ENCODE results near the gene FNIP2.

Gene FNIP2

GRCh38 chr4:158812543-158812942 is 43.7 kb downstream of the FNIP2 start:
- no peak overlapping the region for H2BK15ac ChIP-seq (replicated peaks; ENCODE audit: low read depth)
- no peaks in the 10 kb centered on the region for H3K36me3 ChIP-seq (ENCODE audit: control insufficient read depth, insufficient read depth, low read length)
- H3K4me1 ChIP-seq (ENCODE audit: control insufficient read depth, low read depth, low read length) = peaks cover 2% of the 10 kb centered on the region
- H2BK120ac ChIP-seq (ENCODE audit: low read depth, low read length) = no peak overlapping the region
- H3K9ac ChIP-seq (ENCODE audit: low read length) = no peak overlapping the region
- no peaks in the 10 kb centered on the region for H3K27me3 ChIP-seq (ENCODE audit: insufficient read depth, low read length, poor library complexity)
- no peaks in the 10 kb centered on the region for H3K79me2 ChIP-seq (ENCODE audit: control insufficient read depth, insufficient read depth, low read length)
- no peak for DNase-seq
- H3K18ac ChIP-seq (ENCODE audit: low read length) = no peak overlapping the region
- H4K5ac ChIP-seq (ENCODE audit: low read length) = no peak overlapping the region
- no peak overlapping the region for H2BK5ac ChIP-seq (ENCODE audit: low read length)
- H3K4ac ChIP-seq (ENCODE audit: low read depth, low read length) = no peak overlapping the region
- H3K4me2 ChIP-seq (ENCODE audit: low read length) = no peak overlapping the region
- H2AK5ac ChIP-seq (ENCODE audit: low read length) = no peak overlapping the region
- H3K23ac ChIP-seq (ENCODE audit: low read length) = no peak overlapping the region
- no peak overlapping the region for H3K4me3 ChIP-seq (ENCODE audit: low read length)
- H4K8ac ChIP-seq (ENCODE audit: low read depth, low read length) = no peak overlapping the region
- H3K27ac ChIP-seq (ENCODE audit: low read depth, low read length) = no peak overlapping the region
- no peak overlapping the region for H3K56ac ChIP-seq (ENCODE audit: low read length)
- H3K79me1 ChIP-seq (ENCODE audit: low read length) = no peaks in the 10 kb centered on the region

DNA sequence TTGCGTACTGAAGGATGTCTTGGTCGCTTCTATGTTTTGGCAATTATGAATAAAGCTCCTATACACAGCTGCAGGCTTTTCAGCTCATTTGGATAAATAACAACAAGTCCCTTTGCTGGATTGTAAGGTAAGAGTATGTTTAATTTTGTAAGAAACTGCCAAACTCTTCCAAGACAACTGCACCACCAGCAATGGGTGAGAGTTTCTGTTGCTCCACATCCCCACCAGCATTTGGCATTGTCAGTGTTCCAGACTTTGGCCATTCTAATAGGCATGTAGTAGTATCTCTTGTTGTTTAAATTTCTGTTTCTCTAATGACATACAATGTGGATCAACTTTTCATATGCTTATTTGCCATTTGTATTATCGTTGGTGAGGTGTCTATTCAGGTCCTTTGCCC is 44.3 kb downstream of the FNIP2 start:
- Histone ChIP-seq H3K79me1 (ENCODE audit: low read length) (no peaks in the 10 kb centered on the region), H3K4me2 (ENCODE audit: low read length) (no peak overlapping the region), H3K79me2 (ENCODE audit: control insufficient read depth, insufficient read depth, low read length) (no peaks in the 10 kb centered on the region), H3K36me3 (ENCODE audit: control insufficient read depth, insufficient read depth, low read length) (no peaks in the 10 kb centered on the region), H2AK5ac (ENCODE audit: low read length) (no peak overlapping the region), H3K4ac (ENCODE audit: low read depth, low read length) (no peak overlapping the region), H3K4me3 (ENCODE audit: low read length) (no peak overlapping the region), H3K18ac (ENCODE audit: low read length) (no peak overlapping the region), H2BK15ac (replicated peaks; ENCODE audit: low read depth) (no peak overlapping the region), H4K8ac (ENCODE audit: low read depth, low read length) (no peak overlapping the region), H3K9ac (ENCODE audit: low read length) (no peak overlapping the region), H3K27me3 (ENCODE audit: insufficient read depth, low read length, poor library complexity) (no peaks in the 10 kb centered on the region), H3K23ac (ENCODE audit: low read length) (no peak overlapping the region), H3K4me1 (ENCODE audit: control insufficient read depth, low read depth, low read length) (peaks cover 2% of the 10 kb centered on the region), H3K56ac (ENCODE audit: low read length) (no peak overlapping the region), H4K5ac (ENCODE audit: low read length) (no peak overlapping the region), H2BK5ac (ENCODE audit: low read length) (no peak overlapping the region), H2BK120ac (ENCODE audit: low read depth, low read length) (no peak overlapping the region), H3K27ac (ENCODE audit: low read depth, low read length) (no peak overlapping the region)
- no peak for DNase-seq
- no CpG with 5 or more reads among the region's 3 CpGs for WGBS (ENCODE audit: extremely low coverage, insufficient coverage, low lambda C conversion rate)

GRCh38 chr4:158814207-158814606 is 45.4 kb downstream of the FNIP2 start:
- Histone ChIP-seq H3K4me3 (ENCODE audit: low read length) (no peak overlapping the region), H3K56ac (ENCODE audit: low read length) (no peak overlapping the region), H2BK5ac (ENCODE audit: low read length) (no peak overlapping the region), H3K27ac (ENCODE audit: low read depth, low read length) (no peak overlapping the region), H3K79me2 (ENCODE audit: control insufficient read depth, insufficient read depth, low read length) (no peaks in the 10 kb centered on the region), H3K4me2 (ENCODE audit: low read length) (no peak overlapping the region), H3K4me1 (ENCODE audit: control insufficient read depth, low read depth, low read length) (peaks cover 2% of the 10 kb centered on the region), H3K36me3 (ENCODE audit: control insufficient read depth, insufficient read depth, low read length) (no peaks in the 10 kb centered on the region), H4K8ac (ENCODE audit: low read depth, low read length) (no peak overlapping the region), H2BK120ac (ENCODE audit: low read depth, low read length) (no peak overlapping the region), H3K27me3 (ENCODE audit: insufficient read depth, low read length, poor library complexity) (no peaks in the 10 kb centered on the region), H3K4ac (ENCODE audit: low read depth, low read length) (no peak overlapping the region), H3K23ac (ENCODE audit: low read length) (no peak overlapping the region), H4K5ac (ENCODE audit: low read length) (no peak overlapping the region), H3K18ac (ENCODE audit: low read length) (no peak overlapping the region), H3K79me1 (ENCODE audit: low read length) (no peaks in the 10 kb centered on the region), H2BK15ac (replicated peaks; ENCODE audit: low read depth) (no peak overlapping the region), H3K9ac (ENCODE audit: low read length) (no peak overlapping the region), H2AK5ac (ENCODE audit: low read length) (no peak overlapping the region)
- WGBS (ENCODE audit: extremely low coverage, insufficient coverage, low lambda C conversion rate) = no CpG with 5 or more reads among the region's 3 CpGs
- no peak for DNase-seq

DNA sequence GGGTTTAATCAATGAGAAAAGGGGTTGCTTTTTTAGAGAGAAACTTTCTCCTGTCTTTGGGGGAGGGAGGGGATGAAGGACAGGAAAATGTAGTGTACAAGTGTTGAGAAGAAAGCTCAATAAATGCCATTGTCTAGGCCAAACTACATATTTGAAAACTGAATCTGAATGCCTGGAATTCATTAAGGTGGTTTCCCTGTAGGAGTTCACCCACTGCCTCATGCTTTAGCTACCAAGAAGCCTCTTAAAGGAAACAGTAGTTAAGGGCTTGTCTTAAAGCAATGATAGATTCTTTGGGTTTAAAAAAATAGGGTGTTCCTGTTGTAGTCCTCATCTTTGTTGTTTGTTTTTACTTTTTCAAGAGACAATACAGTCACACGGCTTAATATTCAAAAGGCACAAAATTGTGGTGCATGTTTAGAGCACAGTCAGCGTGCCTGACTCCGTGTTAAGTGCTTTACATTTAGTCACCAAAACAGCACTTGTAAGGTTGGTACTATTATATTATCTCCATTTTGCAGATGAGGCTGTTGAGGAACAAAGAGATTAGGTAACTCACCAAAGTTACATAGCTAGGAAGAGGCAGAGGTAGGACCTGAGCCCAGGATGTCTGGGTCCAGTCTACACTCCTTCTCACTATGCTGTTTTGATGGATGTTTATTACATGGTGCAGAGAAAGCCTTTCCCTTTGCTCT is 46.0 kb downstream of the FNIP2 start:
- H2BK5ac ChIP-seq (ENCODE audit: low read length) = no peak overlapping the region
- no peak overlapping the region for H2AK5ac ChIP-seq (ENCODE audit: low read length)
- H3K27ac ChIP-seq (ENCODE audit: low read depth, low read length) = no peak overlapping the region
- no peak overlapping the region for H3K4me2 ChIP-seq (ENCODE audit: low read length)
- no peaks in the 10 kb centered on the region for H3K79me2 ChIP-seq (ENCODE audit: control insufficient read depth, insufficient read depth, low read length)
- no peak overlapping the region for H3K23ac ChIP-seq (ENCODE audit: low read length)
- H4K5ac ChIP-seq (ENCODE audit: low read length) = no peak overlapping the region
- H3K4ac ChIP-seq (ENCODE audit: low read depth, low read length) = no peak overlapping the region
- H3K18ac ChIP-seq (ENCODE audit: low read length) = no peak overlapping the region
- H4K8ac ChIP-seq (ENCODE audit: low read depth, low read length) = no peak overlapping the region
- whole genome bisulfite sequencing (ENCODE audit: extremely low coverage, insufficient coverage, low lambda C conversion rate) = no CpG with 5 or more reads among the region's 3 CpGs
- no peaks in the 10 kb centered on the region for H3K79me1 ChIP-seq (ENCODE audit: low read length)
- no peak overlapping the region for H3K4me3 ChIP-seq (ENCODE audit: low read length)
- H2BK15ac ChIP-seq (replicated peaks; ENCODE audit: low read depth) = no peak overlapping the region
- no peak for DNase-seq
- H2BK120ac ChIP-seq (ENCODE audit: low read depth, low read length) = no peak overlapping the region
- no peaks in the 10 kb centered on the region for H3K36me3 ChIP-seq (ENCODE audit: control insufficient read depth, insufficient read depth, low read length)
- no peak overlapping the region for H3K9ac ChIP-seq (ENCODE audit: low read length)
- H3K4me1 ChIP-seq (ENCODE audit: control insufficient read depth, low read depth, low read length) = peaks cover 2% of the 10 kb centered on the region
- H3K56ac ChIP-seq (ENCODE audit: low read length) = no peak overlapping the region
- no peaks in the 10 kb centered on the region for H3K27me3 ChIP-seq (ENCODE audit: insufficient read depth, low read length, poor library complexity)

DNA sequence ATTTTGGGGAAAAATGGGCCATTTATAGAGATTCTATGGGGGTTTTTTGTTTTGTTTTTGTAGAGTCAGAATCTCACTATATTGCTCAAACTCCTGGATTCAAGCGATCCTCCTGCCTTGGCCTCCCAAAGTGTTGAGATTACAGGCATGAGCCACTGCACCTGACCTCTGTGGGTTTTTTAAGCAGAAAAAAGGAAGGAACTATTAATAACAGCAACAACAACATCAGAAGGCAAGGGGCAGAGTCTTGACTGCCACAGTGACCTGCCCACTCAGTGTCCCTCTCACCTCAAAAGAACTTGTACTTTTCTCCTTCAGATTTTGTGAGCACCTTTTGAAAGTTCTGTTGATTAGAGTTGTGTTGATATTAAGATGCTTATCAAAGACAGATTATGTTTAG is 48.1 kb downstream of the FNIP2 start:
- Histone ChIP-seq H3K4me2 (ENCODE audit: low read length) (no peak overlapping the region), H3K9ac (ENCODE audit: low read length) (no peak overlapping the region), H3K36me3 (ENCODE audit: control insufficient read depth, insufficient read depth, low read length) (no peaks in the 10 kb centered on the region), H2BK120ac (ENCODE audit: low read depth, low read length) (no peak overlapping the region), H3K79me2 (ENCODE audit: control insufficient read depth, insufficient read depth, low read length) (no peaks in the 10 kb centered on the region), H3K4ac (ENCODE audit: low read depth, low read length) (no peak overlapping the region), H3K27ac (ENCODE audit: low read depth, low read length) (no peak overlapping the region), H3K56ac (ENCODE audit: low read length) (no peak overlapping the region), H2BK15ac (replicated peaks; ENCODE audit: low read depth) (no peak overlapping the region), H3K18ac (ENCODE audit: low read length) (no peak overlapping the region), H3K27me3 (ENCODE audit: insufficient read depth, low read length, poor library complexity) (no peaks in the 10 kb centered on the region), H3K79me1 (ENCODE audit: low read length) (no peaks in the 10 kb centered on the region), H3K23ac (ENCODE audit: low read length) (no peak overlapping the region), H4K5ac (ENCODE audit: low read length) (no peak overlapping the region), H3K4me1 (ENCODE audit: control insufficient read depth, low read depth, low read length) (no peaks in the 10 kb centered on the region), H2AK5ac (ENCODE audit: low read length) (no peak overlapping the region), H2BK5ac (ENCODE audit: low read length) (no peak overlapping the region), H3K4me3 (ENCODE audit: low read length) (no peak overlapping the region), H4K8ac (ENCODE audit: low read depth, low read length) (no peak overlapping the region)
- no CpG with 5 or more reads among the region's 1 CpG for WGBS (ENCODE audit: extremely low coverage, insufficient coverage, low lambda C conversion rate)
- no peak for DNase-seq
